Subcutaneous adipose tissue (tissue), 4 donors: Measurements from ENCODE around the gene VAT1L. TPM values are rescaled to one million over a fixed set of nuclear protein-coding genes. Genes with fewer than 3 reads are reported as not detected.

Source experiments
- total RNA-seq, 4 donors: library from RNA; depleted of rRNA; stranded (reverse); fragments of >200 nt; gene quantifications; one replicate each; pipeline ENCODE4 v1.1.0, GENCODE V29; 2016
- TF ChIP-seq, protein P1 (sequence below): fragments of 450-650 bp; IDR thresholded peaks from one replicate; pipeline ENCODE4 v1.5.1; 2016; ENCODE audit warnings: low read depth, mild to moderate bottlenecking, control low read depth, antibody characterized with exemption, moderate library complexity

VAT1L gene
- total RNA-seq, 4 donors from 2014 or later = 0.22 to 0.34 TPM; not detected in 2

DNA sequence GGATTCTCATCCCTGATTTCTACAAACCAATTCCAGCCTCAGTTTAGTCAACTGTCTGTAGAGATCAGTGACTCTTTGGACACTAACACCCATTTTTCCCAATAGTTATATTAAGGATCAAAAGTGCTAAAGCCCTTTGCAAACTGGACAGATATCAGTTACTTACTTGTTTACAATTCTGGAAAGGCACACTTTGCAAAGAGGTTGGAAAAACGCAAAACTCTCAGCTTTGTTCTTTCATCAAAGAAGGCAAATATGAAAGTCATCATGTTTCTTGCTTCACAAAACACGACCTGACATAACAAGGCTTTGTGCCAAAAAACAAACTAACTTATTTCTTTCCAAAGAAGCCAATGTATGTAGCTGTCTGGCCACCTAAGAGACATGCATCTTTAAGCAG is 26.1 kb upstream of the VAT1L start:
- TF ChIP-seq, protein P1, sequence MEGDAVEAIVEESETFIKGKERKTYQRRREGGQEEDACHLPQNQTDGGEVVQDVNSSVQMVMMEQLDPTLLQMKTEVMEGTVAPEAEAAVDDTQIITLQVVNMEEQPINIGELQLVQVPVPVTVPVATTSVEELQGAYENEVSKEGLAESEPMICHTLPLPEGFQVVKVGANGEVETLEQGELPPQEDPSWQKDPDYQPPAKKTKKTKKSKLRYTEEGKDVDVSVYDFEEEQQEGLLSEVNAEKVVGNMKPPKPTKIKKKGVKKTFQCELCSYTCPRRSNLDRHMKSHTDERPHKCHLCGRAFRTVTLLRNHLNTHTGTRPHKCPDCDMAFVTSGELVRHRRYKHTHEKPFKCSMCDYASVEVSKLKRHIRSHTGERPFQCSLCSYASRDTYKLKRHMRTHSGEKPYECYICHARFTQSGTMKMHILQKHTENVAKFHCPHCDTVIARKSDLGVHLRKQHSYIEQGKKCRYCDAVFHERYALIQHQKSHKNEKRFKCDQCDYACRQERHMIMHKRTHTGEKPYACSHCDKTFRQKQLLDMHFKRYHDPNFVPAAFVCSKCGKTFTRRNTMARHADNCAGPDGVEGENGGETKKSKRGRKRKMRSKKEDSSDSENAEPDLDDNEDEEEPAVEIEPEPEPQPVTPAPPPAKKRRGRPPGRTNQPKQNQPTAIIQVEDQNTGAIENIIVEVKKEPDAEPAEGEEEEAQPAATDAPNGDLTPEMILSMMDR = no peak

GRCh38 chr16:77763994-77764393 is 24.4 kb upstream of the VAT1L start:
- TF ChIP-seq, protein P1 = no peak

- TF ChIP-seq, protein P1 = no peak
These were observed 21.2 kb upstream of the VAT1L start for GRCh38 chr16:77767211-77767610.

DNA sequence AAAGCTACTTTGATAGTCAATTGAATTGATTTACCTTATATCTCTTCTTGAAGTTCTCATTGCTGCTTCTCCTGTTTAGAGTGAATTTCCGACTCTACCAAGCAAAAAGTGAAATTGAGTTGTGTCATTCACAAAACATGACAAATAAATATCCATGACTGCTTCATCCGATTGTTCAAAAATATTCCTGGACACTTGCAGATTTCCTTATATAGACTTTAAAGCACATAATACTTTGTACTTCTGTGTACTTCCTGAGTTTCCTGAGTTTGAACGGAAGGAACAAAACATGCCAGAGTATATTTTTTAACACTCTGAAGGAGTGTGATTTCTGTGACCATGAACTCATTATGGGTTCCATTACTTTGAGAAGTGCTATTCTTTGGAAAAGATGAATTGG is 20.5 kb upstream of the VAT1L start:
- TF ChIP-seq, protein P1 = no peak

DNA sequence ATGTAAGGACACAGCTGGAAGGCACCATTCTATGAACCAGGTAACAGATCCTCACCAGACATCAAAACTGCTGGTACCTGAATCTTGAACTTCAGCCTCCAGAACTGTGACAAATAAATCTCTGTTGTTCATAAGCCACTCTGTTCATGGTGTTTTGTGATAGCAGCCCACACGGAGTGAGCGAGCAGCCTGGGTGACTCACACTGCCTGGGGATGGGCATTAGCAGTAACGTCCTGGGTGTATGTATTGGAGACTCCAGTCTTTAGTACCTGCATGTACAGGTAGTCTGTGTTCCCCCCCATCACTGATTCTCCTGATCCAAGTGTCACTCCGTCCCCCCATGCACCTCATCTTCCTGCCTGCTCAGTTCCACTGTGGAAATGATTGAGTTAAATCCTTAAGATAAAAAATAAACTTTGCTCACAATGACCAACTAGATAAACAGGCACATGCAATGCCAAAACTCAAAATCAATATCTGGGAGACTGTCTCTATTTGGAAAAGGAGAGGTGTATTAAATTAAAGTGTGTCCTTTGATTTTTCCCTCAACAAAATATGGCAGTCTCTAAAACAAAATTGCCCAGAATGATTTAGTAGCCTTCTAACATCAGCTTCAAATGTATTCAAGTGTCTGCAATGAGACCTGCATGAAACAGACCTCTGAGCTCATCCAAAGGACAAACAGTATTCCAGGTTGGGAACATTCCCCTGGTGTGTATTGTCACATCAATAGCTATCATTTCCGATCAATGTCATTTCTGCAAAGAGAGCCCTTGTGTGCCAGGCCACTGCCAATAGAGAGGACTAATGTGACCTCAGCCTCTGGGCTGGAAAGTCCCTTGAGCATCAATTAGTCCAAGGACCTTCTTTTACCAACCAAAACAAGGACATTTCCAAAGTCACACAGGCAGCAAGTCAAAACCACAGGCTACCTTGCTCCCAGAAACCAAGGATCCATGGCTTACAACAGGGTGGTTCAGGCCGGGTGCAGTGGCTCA is 12.2 kb upstream of the VAT1L start:
- TF ChIP-seq, protein P1 = no peak

- TF ChIP-seq, protein P1 = no peak
These were observed 10.6 kb upstream of the VAT1L start for GRCh38 chr16:77777745-77778144.

- TF ChIP-seq, protein P1 = no peak
These were observed 8.0 kb upstream of the VAT1L start for GRCh38 chr16:77780378-77780837.
